HG02642 (cell line): ENCODE measurements around the gene ZNF500.
"Not testable (repeated sequence)": the region's sequence is repeated elsewhere in the genome, so short reads cannot be mapped to it uniquely, and the experiment has no call there.

ENCODE experiments used
- ATAC-seq: cut with Tn5 transposase; IDR thresholded peaks from one replicate; pipeline ENCODE4 v1.9.1; 2021; ENCODE audit warnings: mild to moderate bottlenecking; ENCODE audit not compliant: unreplicated experiment, poor library complexity

Gene ZNF500

GRCh38 chr16:4746991-4747574, 19.9 kb downstream of the ZNF500 start:
- no peak for ATAC-seq

DNA sequence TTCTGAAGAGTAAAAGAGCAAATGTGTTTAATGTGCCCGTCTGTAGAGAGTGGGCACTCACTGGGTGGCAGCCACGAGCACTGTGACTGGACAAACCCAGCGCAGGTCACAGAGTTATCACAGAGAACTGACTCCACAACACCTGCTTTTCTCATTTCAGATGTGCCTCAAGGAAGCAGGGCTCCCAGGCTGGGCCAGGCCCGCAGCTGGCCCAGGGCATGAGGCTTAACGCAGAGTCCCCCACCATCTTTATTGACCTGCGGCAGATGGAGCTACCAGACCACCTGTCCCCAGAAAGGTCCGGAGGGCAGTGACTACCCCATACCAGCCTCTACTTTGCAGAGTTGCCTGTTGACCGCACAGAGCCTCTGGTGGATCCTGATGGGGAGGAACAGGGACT, 20.7 kb downstream of the ZNF500 start:
- no peak for ATAC-seq

DNA sequence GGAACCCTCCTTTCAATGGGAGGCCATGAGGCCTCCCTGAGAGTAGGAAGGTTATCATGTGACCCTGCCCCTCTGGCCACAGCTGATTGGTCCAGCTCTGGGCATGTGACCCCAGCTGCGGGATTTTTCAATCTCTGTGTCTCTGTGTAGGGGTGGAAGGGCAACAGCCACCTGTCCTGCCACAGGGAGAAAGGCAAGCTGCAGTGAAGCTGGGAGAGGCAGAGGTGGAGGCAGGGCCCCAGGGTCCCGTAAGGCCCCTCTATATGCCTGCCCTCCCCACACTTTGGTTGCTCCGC, 21.7 kb downstream of the ZNF500 start:
- no peak for ATAC-seq

DNA sequence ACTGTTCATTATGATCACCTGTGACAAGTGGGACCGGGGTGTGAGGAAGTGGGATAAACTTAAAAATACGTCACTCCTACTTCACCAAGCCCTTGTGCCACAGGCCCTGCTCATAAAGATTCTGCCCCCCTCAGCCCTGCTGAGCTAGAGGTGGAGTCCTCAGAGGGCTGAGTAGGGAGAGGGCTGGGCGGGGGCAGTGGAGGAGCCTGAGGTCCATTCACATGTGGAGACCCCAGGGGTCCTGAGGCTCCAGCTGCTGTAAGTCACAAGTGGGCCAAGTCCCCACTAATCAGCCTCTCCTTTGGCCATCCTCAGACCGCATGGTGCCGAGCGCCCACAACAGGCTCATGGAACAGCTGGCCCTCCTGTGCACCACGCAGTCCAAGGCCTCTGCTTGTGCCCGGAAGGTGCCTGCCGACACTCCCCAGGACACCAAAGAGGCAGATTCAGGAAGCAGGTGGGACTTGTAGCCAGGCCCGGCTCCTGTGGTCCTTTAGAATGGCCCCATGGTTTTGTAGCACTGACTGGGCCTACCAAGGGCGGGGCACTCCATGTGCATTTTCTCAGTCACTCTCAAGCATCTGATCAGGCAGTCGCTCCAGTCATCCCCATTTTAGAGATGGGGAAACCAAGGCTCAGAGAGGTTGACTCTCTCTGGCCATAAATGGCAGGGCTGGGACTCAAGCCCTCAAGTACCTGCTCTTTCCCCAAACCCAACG, 22.2 kb downstream of the ZNF500 start:
- no peak for ATAC-seq

DNA sequence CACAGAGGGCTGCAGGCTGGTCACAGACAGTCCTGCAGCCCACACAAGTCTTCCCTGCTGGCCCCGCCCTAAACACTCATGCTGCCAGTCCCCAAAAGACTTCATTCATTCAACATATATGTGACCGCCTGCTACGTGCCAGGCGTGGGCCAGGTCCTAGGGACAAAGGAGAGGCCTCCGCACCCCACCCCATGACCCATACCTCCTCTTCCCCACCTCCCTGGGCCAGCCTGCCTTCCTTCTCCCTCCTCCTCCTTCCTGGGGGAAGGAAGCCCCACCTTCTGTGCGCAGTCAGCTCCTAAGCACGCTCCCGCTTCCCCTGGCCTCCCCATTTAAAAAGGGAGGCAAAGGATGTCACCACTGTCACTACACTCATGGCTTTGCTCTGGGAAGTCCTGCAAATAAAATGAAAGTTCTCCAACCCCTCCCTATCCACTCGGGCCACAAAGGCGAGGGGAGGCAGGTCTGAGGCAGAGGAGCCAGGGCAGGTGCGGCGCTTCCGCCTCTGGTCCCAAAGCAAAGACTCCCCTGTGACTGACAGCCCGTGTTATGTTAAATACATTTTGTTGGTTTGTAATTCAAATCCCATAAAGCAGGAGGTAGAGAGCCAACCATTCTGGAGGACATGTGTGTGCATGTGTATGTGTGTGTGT, 23.6 kb downstream of the ZNF500 start:
- no peak for ATAC-seq

- not testable (repeated sequence) for ATAC-seq
These were observed 28.6 kb downstream of the ZNF500 start for GRCh38 chr16:4738370-4738769.

- ATAC-seq = no peak
These were observed 29.4 kb downstream of the ZNF500 start for GRCh38 chr16:4737545-4737944.

GRCh38 chr16:4736546-4736945, 30.4 kb downstream of the ZNF500 start:
- no peak for ATAC-seq

DNA sequence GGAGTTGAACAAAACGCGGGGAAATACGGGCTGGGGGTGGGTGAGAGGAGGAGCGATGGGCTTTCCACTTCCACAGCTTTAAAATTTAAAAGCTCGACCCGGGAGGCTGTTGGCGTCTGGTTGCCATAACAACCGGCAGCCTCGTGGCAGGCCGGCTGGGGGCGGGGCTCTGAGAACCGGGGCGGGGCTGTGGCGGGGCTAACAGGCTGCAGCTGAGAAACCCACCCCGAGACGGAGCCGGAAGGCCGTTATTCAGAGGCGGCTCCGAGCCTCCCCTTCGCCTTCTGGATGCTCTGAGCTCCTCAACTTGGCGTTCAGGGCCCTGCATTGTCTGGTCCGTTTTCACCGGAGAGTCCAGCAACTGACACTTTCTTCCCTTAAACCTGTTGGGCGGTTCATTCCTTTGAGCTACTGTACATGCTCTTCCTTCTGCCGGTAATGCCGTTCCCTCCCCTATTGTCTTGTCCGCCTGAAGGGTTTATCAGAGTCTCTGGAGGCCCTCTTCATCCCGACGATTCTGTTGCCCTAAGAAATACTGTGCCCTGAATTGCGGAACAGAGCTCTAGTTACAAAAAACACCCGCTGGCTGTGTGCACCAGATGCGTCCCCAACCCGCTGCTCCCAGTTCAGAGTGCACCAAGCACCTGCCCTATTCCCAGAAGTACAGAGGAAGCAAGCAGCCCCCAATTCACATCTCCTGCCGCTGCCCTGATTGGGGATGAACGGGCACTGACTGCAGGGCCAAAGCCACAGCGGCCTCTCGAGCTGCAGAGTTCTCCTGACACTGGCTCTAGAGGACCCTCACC, 32.0 kb downstream of the ZNF500 start:
- ATAC-seq = peak; percentile 67

GRCh38 chr16:4734063-4734729, 32.8 kb downstream of the ZNF500 start, which contains the start of the genes ANKS3 and DNAAF8:
Gene ANKS3, minus strand, starts transcription at chr16:4734271. Its CDS starts 4,122 bp downstream, at chr16:4730149.
Gene DNAAF8, plus strand, starts transcription at chr16:4734537. Its CDS starts 1,978 bp downstream, at chr16:4736515.
- ATAC-seq = peak; percentile 82

- no peak for ATAC-seq
These were observed 33.3 kb downstream of the ZNF500 start for GRCh38 chr16:4733747-4734062.

DNA sequence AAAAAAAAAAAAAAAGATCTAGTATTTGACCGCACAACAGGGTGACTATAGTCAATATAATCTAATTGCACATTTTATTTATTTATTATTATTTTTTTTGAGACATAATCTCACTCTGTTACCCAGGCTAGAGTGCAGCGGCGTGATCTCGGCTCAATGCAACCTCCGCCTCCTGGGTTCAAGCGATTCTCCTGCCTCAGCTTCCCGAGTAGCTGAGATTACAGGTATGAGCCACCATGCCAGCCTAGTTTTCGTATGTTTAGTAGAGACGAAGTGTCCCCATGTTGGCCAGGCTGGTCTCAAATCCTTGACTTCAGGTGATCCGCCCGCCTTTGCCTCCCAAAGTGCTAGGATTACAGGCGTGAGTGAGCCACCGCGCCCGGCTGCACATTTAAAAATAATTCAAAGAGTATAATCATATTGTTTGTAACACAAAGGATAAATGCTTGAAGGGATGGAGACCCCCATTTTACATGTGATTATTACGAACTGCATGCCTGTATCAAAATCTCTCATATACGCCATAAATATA, 33.7 kb downstream of the ZNF500 start:
- ATAC-seq = no peak

GRCh38 chr16:4729876-4730275, 37.1 kb downstream of the ZNF500 start:
- no peak for ATAC-seq

DNA sequence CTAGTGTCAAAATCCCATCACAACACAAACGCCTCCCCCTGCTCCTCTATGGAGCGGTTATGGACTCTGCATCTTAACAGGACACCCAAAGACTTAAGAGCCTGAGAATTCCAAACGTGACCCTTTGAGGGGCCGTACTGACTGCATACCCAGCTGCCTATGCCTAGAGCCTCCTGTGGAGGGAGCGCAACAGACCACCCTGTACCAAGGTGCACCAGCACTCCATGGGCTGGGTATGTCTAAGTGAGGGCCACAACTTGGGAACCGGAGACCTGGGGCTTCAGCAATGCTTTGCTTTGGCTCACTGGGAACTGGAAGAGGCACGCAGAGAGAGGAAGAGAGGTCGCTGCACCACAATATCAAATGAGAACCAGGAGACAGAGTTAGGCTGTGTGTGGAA, 38.3 kb downstream of the ZNF500 start:
- ATAC-seq = no peak

GRCh38 chr16:4726616-4727015, 40.3 kb downstream of the ZNF500 start:
- no peak for ATAC-seq

DNA sequence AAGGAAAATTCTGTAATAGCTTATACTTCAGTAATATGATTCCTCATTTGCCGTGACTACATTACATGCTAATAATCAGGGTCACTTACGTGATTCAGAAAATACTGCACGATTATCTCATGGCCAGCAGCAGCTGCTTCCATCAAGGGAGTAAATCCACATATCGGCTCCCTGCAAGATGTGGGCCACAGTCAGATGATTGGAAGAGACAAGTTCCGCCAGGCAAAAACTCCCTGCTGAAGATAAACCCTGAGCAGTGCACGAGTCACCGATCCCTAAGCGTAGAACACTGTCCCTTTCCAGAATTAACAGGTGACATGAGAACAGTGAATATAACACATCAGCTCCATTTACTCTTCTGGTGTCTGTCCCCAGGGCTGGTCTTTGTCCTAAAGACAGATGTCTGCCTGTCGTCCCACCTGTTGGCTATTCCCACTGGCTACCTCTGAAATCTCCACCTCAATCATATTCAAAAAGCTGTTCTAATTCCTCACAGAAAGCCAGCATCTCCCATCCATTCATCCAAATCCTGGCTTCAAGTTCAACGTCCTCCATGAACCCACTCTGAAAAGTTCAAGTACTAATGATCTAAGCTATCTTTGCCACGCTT, 42.2 kb downstream of the ZNF500 start:
- ATAC-seq = no peak

GRCh38 chr16:4723071-4723767, 43.7 kb downstream of the ZNF500 start:
- no peak for ATAC-seq

GRCh38 chr16:4718466-4718865, 48.5 kb downstream of the ZNF500 start:
- ATAC-seq = no peak

DNA sequence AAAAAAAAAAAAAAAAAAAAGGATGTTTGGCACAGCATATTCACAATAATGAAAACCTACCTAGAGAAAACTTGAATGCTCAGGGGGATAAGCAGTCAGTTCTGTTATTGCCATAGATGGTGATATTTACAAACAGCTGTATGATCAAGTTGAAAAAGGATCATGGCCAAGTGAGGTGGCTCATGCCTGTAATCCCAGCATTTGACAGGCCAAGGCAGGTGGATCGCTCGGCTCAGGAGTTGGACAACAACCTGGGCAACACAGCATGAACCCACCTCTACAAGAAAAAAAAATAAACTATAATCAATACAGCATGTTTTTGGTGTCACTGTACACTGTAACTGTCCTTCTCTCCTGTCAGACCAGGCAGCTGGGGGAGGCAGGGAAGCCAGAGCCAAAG, 52.0 kb downstream of the ZNF500 start:
- no peak for ATAC-seq
